H1 (cell line): ENCODE measurements around the gene KRT8. TPM values are rescaled to one million over a fixed set of nuclear protein-coding genes. Genes with fewer than 3 reads are reported as not detected.

Source experiments
- ATF2 ChIP-seq: IDR thresholded peaks from 2 replicates; pipeline ENCODE4 v1.6.1; 2012; ENCODE audit warnings: low read length, inconsistent platforms
- BRCA1 ChIP-seq: IDR thresholded peaks from 2 replicates; pipeline ENCODE4 v1.6.1; 2012; ENCODE audit warnings: low read depth, low read length, improper control_type of control experiment
- CREB1 ChIP-seq: IDR thresholded peaks from 2 replicates; pipeline ENCODE4 v1.6.1; 2012; ENCODE audit warnings: inconsistent platforms
- CTCF ChIP-seq, 3 experiments: IDR thresholded peaks; 1 replicate in 2 of 3; 2 replicates in 1 of 3; pipeline versions ENCODE4 v1.5.1 to v1.6.1; 2011; ENCODE audit warnings: low read length in 3 of 3, mild to moderate bottlenecking in 3 of 3, inconsistent platforms in 2 of 3, low read depth in 1 of 3, moderate library complexity in 1 of 3; ENCODE audit not compliant: insufficient read depth in 1 of 3; ENCODE audit errors: control extremely low read depth in 1 of 3
- E2F6 ChIP-seq: IDR thresholded peaks from 2 replicates; pipeline ENCODE4 v1.6.1; 2012; ENCODE audit warnings: inconsistent platforms
- EGR1 ChIP-seq: IDR thresholded peaks from 2 replicates; pipeline ENCODE4 v1.6.1; 2011; ENCODE audit warnings: low read depth, low read length, borderline replicate concordance
- EZH2 ChIP-seq: fragments of 200-600 bp; sonication (generic); IDR thresholded peaks from 2 replicates; pipeline ENCODE4 v1.7.1; 2012; ENCODE audit warnings: low read depth, mild to moderate bottlenecking, moderate library complexity, low read length, inconsistent platforms; ENCODE audit not compliant: severe bottlenecking
- GTF2F1 ChIP-seq: IDR thresholded peaks from 2 replicates; pipeline ENCODE4 v1.6.1; 2012; ENCODE audit warnings: low read depth, low read length, improper control_type of control experiment, borderline replicate concordance
- MAX ChIP-seq: IDR thresholded peaks from 2 replicates; pipeline ENCODE4 v1.6.1; 2012; ENCODE audit warnings: inconsistent platforms
- NANOG ChIP-seq: IDR thresholded peaks from 2 replicates; pipeline ENCODE4 v1.6.1; 2011; ENCODE audit warnings: low read length, low read depth, mild to moderate bottlenecking, inconsistent platforms; ENCODE audit not compliant: insufficient read depth, poor library complexity, severe bottlenecking
- NRF1 ChIP-seq: IDR thresholded peaks from 2 replicates; pipeline ENCODE4 v1.6.1; 2011; ENCODE audit warnings: mild to moderate bottlenecking, low read depth, low read length, improper control_type of control experiment
- RXRA ChIP-seq: IDR thresholded peaks from 2 replicates; pipeline ENCODE4 v1.6.1; 2011; ENCODE audit warnings: low read depth, mild to moderate bottlenecking, low read length, moderate library complexity; ENCODE audit not compliant: insufficient read depth
- SAP30 ChIP-seq: fragments of 300-600 bp; sonication (generic); IDR thresholded peaks from 2 replicates; pipeline ENCODE4 v1.7.1; 2012; ENCODE audit warnings: low read length, moderate library complexity, mild to moderate bottlenecking, inconsistent platforms; ENCODE audit not compliant: insufficient read depth, insufficient replicate concordance
- SIN3A ChIP-seq, 2 experiments: IDR thresholded peaks in 1 of 2; conservative IDR thresholded peaks in 1 of 2; 2 replicates each; pipeline ENCODE4 v1.6.1; 2011 to 2012; ENCODE audit warnings: low read length in 2 of 2, improper control_type of control experiment in 1 of 2, low read depth in 1 of 2, mild to moderate bottlenecking in 1 of 2
- TAF1 ChIP-seq: IDR thresholded peaks from 2 replicates; pipeline ENCODE4 v1.6.1; 2011; ENCODE audit warnings: mild to moderate bottlenecking, low read depth, low read length
- TCF12 ChIP-seq: IDR thresholded peaks from 2 replicates; pipeline ENCODE4 v1.6.1; 2011; ENCODE audit warnings: low read depth, mild to moderate bottlenecking, low read length
- ZNF274 ChIP-seq: IDR thresholded peaks from 2 replicates; pipeline ENCODE4 v1.7.0; 2012; ENCODE audit warnings: low read length, borderline replicate concordance; ENCODE audit errors: extremely low read depth
- polyA plus RNA-seq, 7 experiments: library from polyadenylated mRNA; depleted of rRNA in 3 of 7; stranded (reverse) in 5 of 7; unstranded in 2 of 7; fragments of >200 nt in 5 of 7; fragments of 200-250 nt in 2 of 7; gene quantifications; 1 replicate in 5 of 7; 2 replicates in 1 of 7; 4 replicates in 1 of 7; pipeline versions ENCODE4 v1.2.1 to v1.2.3, GENCODE V29; 2011 to 2013; ENCODE audit warnings: missing spikeins in 2 of 7, mixed read lengths in 2 of 7
- total RNA-seq: library from RNA; stranded (reverse); fragmentation: NEBNext Ultra II Directional; extraction: Animal tissue kit (Norgen Biotek cat#: 25700); gene quantifications from 2 replicates; pipeline ENCODE4 v1.2.1, GENCODE V29; 2021

The KRT8 gene
- total and polyA plus RNA-seq, 2 of the 8 experiments (the other 6 are each of a cell fraction or from before 2014, with no cell fraction given), result 280 to 290 TPM

- TF ChIP-seq CTCF (IDR thresholded peaks at IDR 0.05; ENCODE audit: control extremely low read depth in 1 of 3, insufficient read depth in 1 of 3, low read depth in 1 of 3, low read length in 3 of 3), result peak; percentile 80 to 98 (median 98)
- no peak for TF ChIP-seq NRF1
- TF ChIP-seq ZNF274, result no peak
- TF ChIP-seq SAP30, result no peak
- TF ChIP-seq EZH2, result peak; percentile 31
- TF ChIP-seq ATF2, result no peak
- no peak for TF ChIP-seq NANOG
- peak; percentile 79; the same call in 1 of the 2 replicates for TF ChIP-seq EGR1
- 0 out of 4 replicates have a peak, but pooled peaks of 1 of the 2 experiments have one; percentile 42 for TF ChIP-seq SIN3A (conservative IDR thresholded peaks at IDR 0.05 in 1 of 2, IDR thresholded peaks at IDR 0.05 in 1 of 2; ENCODE audit: low read depth in 1 of 2, low read length in 2 of 2)
- TF ChIP-seq CREB1, result no peak
- TF ChIP-seq MAX, result peak; percentile 63
- TF ChIP-seq TAF1, result peak; percentile 50; the same call in 1 of the 2 replicates
- TF ChIP-seq BRCA1, result no peak
- peak; percentile 72 for TF ChIP-seq E2F6
- no peak for TF ChIP-seq GTF2F1
- TF ChIP-seq RXRA, result no peak
- no peak for TF ChIP-seq TCF12
These were observed 25.2 kb downstream of the KRT8 start (continued) for GRCh38 chr12:52879394-52880351.
